Brain microvascular endothelial cell (primary cell): ENCODE measurements around the gene MPG.

ENCODE experiments used
- DNase-seq: peaks from one replicate; pipeline ENCODE4 v3.0.0-alpha.2; 2020
- H3K27ac ChIP-seq: fragments of 250-450 bp; sonication (Bioruptor Pico); 2 replicates; pipeline ENCODE4 v1.5.1; 2020; ENCODE audit warnings: mild to moderate bottlenecking, moderate library complexity
- H3K27me3 ChIP-seq: fragments of 250-450 bp; sonication (Bioruptor Pico); replicated peaks from 2 replicates; pipeline ENCODE4 v1.5.1; 2020; ENCODE audit warnings: mild to moderate bottlenecking
- H3K36me3 ChIP-seq: fragments of 250-450 bp; sonication (Bioruptor Pico); replicated peaks from 2 replicates; pipeline ENCODE4 v1.5.1; 2020; ENCODE audit warnings: mild to moderate bottlenecking
- H3K4me3 ChIP-seq: 2 replicates; pipeline ENCODE4 v1.5.1; 2011; ENCODE audit warnings: low read depth, mild to moderate bottlenecking, control low read depth, low read length, moderate library complexity
- CTCF ChIP-seq: IDR thresholded peaks from 2 replicates; pipeline ENCODE4 v1.5.1; 2011; ENCODE audit warnings: low read depth, mild to moderate bottlenecking, moderate library complexity, low read length, control low read depth, inconsistent platforms; ENCODE audit errors: missing control alignments
- in situ Hi-C: cut with HindIII; loops from 2 replicates; pipeline ENCODE4 v1.10.0; 2017; ENCODE audit warnings: low sequenced_read_pairs, low pct_ligation_motif_present

Gene MPG

DNA sequence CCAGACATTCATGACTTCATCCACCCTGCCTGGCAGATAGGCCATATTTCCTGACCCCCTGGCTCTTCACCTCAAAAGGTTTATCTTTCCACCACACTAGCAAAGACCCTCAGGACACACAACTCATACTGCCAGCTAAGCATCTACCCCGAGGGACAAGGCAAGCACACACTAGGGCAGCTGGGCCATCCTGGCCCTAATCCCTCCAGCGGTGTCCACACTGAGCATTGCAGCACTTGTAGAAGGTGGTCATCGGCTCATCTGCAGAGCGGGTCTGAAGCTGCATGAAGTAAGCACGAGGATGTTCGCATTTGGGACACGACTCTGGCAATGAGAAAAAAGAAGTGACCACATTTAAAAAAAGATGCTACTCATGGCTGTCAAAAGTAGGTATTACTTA, 30.8 kb upstream of the MPG start:
- DNase-seq: no peak
- in situ Hi-C loops: no loop called here
- no peak overlapping the region for H3K4me3 ChIP-seq
- TF ChIP-seq CTCF: no peak
- H3K27ac ChIP-seq: no peak overlapping the region
- peaks cover 23% of the 10 kb centered on the region for H3K36me3 ChIP-seq
- no peaks in the 10 kb centered on the region for H3K27me3 ChIP-seq

GRCh38 chr16:50769-51591, 27.0 kb upstream of the MPG start:
- Histone ChIP-seq H3K27me3 (no peaks in the 10 kb centered on the region), H3K4me3 (no peak overlapping the region), H3K36me3 (peaks cover 24% of the 10 kb centered on the region), H3K27ac (no peak overlapping the region)
- no peak for TF ChIP-seq CTCF
- in situ Hi-C loops: no loop called here
- no peak for DNase-seq

- in situ Hi-C loops: no loop called here
- TF ChIP-seq CTCF: no peak
- H3K36me3 ChIP-seq: peaks cover 40% of the 10 kb centered on the region
- peak within 1 kb of the TSS; percentile 44 for H3K27ac ChIP-seq
- DNase-seq: peak; percentile 99
- no peaks in the 10 kb centered on the region for H3K27me3 ChIP-seq
- peak within 1 kb of the TSS; percentile 83 for H3K4me3 ChIP-seq
Measured at GRCh38 chr16:53346-54236, 24.4 kb upstream of the MPG start, which contains the start of the genes POLR3K and SNRNP25. Gene POLR3K (minus strand): TSS chr16:53608. CDS start chr16:53586, 22 bp downstream. Gene SNRNP25 (plus strand): TSS chr16:53828. CDS start chr16:54017, 189 bp downstream.

- peak overlapping the region; percentile 83 for H3K4me3 ChIP-seq
- H3K27ac ChIP-seq: no peak overlapping the region
- in situ Hi-C loops: no loop called here
Measured at GRCh38 chr16:54237-54581, 23.8 kb upstream of the MPG start.

DNA sequence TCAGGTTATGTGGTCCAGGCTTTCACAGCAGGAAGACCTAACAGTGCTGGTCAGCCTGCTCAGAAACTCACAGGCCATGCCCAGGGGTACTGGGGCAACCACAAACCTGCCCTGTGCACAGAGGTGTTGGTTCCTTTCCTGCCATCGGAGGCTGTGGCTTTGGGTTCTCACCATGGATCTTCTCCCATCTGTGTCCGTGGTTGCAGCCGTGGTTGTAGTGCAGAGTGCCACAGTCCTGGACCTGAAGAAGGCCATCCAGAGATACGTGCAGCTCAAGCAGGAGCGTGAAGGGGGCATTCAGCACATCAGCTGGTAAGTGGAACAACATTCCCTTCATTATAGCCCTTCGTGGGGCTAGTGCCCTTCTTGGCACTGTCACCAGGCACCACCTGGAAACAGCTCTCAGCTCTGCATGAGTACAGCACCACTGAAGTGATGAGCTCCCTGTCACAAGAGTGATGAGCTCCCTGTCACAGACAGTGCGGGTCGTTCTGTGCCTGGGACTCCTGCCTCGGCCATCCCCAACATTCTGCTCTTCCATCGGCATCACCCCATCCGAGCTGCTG, 22.4 kb upstream of the MPG start:
- TF ChIP-seq CTCF: no peak
- peaks cover 53% of the 10 kb centered on the region for H3K36me3 ChIP-seq
- H3K27me3 ChIP-seq: no peaks in the 10 kb centered on the region
- no peak overlapping the region for H3K27ac ChIP-seq
- H3K4me3 ChIP-seq: no peak overlapping the region
- in situ Hi-C loops: no loop called here
- DNase-seq: no peak

More at GRCh38 chr16:54237-54581, 23.8 kb upstream of the MPG start:
- DNase-seq: no peak
- Histone ChIP-seq H3K27me3 (no peaks in the 10 kb centered on the region), H3K36me3 (peaks cover 46% of the 10 kb centered on the region)
- TF ChIP-seq CTCF: no peak
